GM23338 (cell line): ENCODE measurements around the gene PPP6R3.
"Not testable (repeated sequence)": the region's sequence is repeated elsewhere in the genome, so short reads cannot be mapped to it uniquely, and the experiment has no call there.

Source experiments
- CREB1 ChIP-seq: fragments of 250-450 bp; sonication (Bioruptor Pico); IDR thresholded peaks from 2 replicates; pipeline ENCODE4 v1.5.0; 2020; ENCODE audit warnings: low read depth, mild to moderate bottlenecking, moderate library complexity
- CTCF ChIP-seq, 2 experiments: fragments of 200-600 bp in 1 of 2; sonication (generic) in 1 of 2; conservative IDR thresholded peaks; 2 replicates each; pipeline versions ENCODE4 v1.5.1 to v1.6.1; 2016 to 2017; ENCODE audit warnings: antibody characterized with exemption in 2 of 2, low read depth in 2 of 2, mild to moderate bottlenecking in 2 of 2, moderate library complexity in 1 of 2
- ETS1 ChIP-seq: IDR thresholded peaks from 2 replicates; pipeline ENCODE4 v1.6.1; 2016; ENCODE audit warnings: antibody characterized with exemption
- EZH2 ChIP-seq: fragments of 200-600 bp; sonication (generic); IDR thresholded peaks from one replicate; pipeline ENCODE4 v1.8.0; 2017; ENCODE audit warnings: antibody characterized with exemption, mild to moderate bottlenecking, low read depth; ENCODE audit not compliant: unreplicated experiment
- EZH2phosphoT487 ChIP-seq: fragments of 200-600 bp; sonication (generic); IDR thresholded peaks from one replicate; pipeline ENCODE4 v1.8.1; 2018; ENCODE audit warnings: antibody characterized with exemption; ENCODE audit not compliant: unreplicated experiment
- JUNB ChIP-seq: IDR thresholded peaks from one replicate; pipeline ENCODE4 v1.6.1; 2016; ENCODE audit warnings: antibody characterized with exemption; ENCODE audit not compliant: unreplicated experiment
- NANOG ChIP-seq: IDR thresholded peaks from 2 replicates; pipeline ENCODE4 v1.6.1; 2016; ENCODE audit warnings: antibody characterized with exemption, borderline replicate concordance
- POLR2AphosphoS5 ChIP-seq: IDR thresholded peaks from 2 replicates; pipeline ENCODE4 v1.6.1; 2016; ENCODE audit warnings: antibody characterized with exemption, low read depth
- REST ChIP-seq: IDR thresholded peaks from one replicate; pipeline ENCODE4 v1.6.1; 2018; ENCODE audit warnings: antibody characterized with exemption; ENCODE audit not compliant: unreplicated experiment
- STAT1 ChIP-seq: IDR thresholded peaks from one replicate; pipeline ENCODE4 v1.6.1; 2016; ENCODE audit warnings: antibody characterized with exemption; ENCODE audit not compliant: unreplicated experiment
- ZNF331 ChIP-seq: fragments of 250-450 bp; sonication (Bioruptor Pico); IDR thresholded peaks from 2 replicates; pipeline ENCODE4 v1.5.0; 2020; ENCODE audit warnings: low read depth, mild to moderate bottlenecking, moderate library complexity
- ZNF462 ChIP-seq: fragments of 250-450 bp; sonication (Bioruptor Pico); IDR thresholded peaks from 2 replicates; pipeline ENCODE4 v1.5.0; 2020; ENCODE audit warnings: mild to moderate bottlenecking, moderate library complexity

GRCh38 chr11:68639322-68639721 is 178.8 kb downstream of the PPP6R3 start:
- not testable (repeated sequence) for TF ChIP-seq CTCF (conservative IDR thresholded peaks at IDR 0.05; ENCODE audit: low read depth in 2 of 2); JUNB; POLR2AphosphoS5; ETS1; EZH2; REST; CREB1 (CRISPR knock-in tag); EZH2phosphoT487; ZNF462; STAT1; NANOG; ZNF331 (CRISPR knock-in tag)
